ENCODE measurements around the gene ZBTB42. TPM values are rescaled to one million over a fixed set of nuclear protein-coding genes. Genes with fewer than 3 reads are reported as not detected.

The ZBTB42 gene
- total RNA-seq, 1 experiment from 2014 or later, result 1.4 TPM

GRCh38 chr14:104792101-104792884 is 8.6 kb upstream of the ZBTB42 start:
- no peak overlapping the region for H3K27ac ChIP-seq (ENCODE audit: low read depth, low read length, poor library complexity, severe bottlenecking)
- peaks cover 15% of the 10 kb centered on the region for H3K4me1 ChIP-seq (ENCODE audit: insufficient read depth, low read length, poor library complexity, severe bottlenecking)
- peaks cover 10% of the 10 kb centered on the region for H3K36me3 ChIP-seq (ENCODE audit: insufficient read depth, low read length, poor library complexity, severe bottlenecking)
- no TSS peak for BruUV-seq (replicated peaks)
- ChIA-PET POLR2A (ENCODE audit: low non-redundant PET) (no interaction called here), CTCF (interaction anchor here (0.7 kb wide), 1 partner anchor 24 kb away, joined by 3 read pairs; no protein-coding TSS in a partner anchor)
- intact Hi-C loops (cut with micrococcal nuclease; ENCODE audit: unreplicated experiment), result no loop called here
- TF ChIP-seq EZH2 (IDR thresholded peaks at IDR 0.05; ENCODE audit: borderline replicate concordance, low read depth, low read length, poor library complexity, severe bottlenecking) (no peak), CTCF (conservative IDR thresholded peaks at IDR 0.05; ENCODE audit: low read depth, low read length) (no peak)
- H3K4me3 ChIP-seq (ENCODE audit: low read depth, low read length, poor library complexity, severe bottlenecking), result no peak overlapping the region
- no peaks in the 10 kb centered on the region for H3K27me3 ChIP-seq (replicated peaks; ENCODE audit: insufficient read depth, low read depth, low read length, poor library complexity)
- H3K9me3 ChIP-seq (ENCODE audit: low read depth, low read length, poor library complexity, severe bottlenecking), result no peaks in the 10 kb centered on the region
- DNase-seq (ENCODE audit: low spot score), result no peak

GRCh38 chr14:104792945-104793702 is 7.8 kb upstream of the ZBTB42 start:
- peaks cover 10% of the 10 kb centered on the region for H3K36me3 ChIP-seq (ENCODE audit: insufficient read depth, low read length, poor library complexity, severe bottlenecking)
- TF ChIP-seq CTCF (conservative IDR thresholded peaks at IDR 0.05; ENCODE audit: low read depth, low read length) (no peak), EZH2 (IDR thresholded peaks at IDR 0.05; ENCODE audit: borderline replicate concordance, low read depth, low read length, poor library complexity, severe bottlenecking) (no peak)
- intact Hi-C loops (cut with micrococcal nuclease; ENCODE audit: unreplicated experiment), result no loop called here
- peaks cover 15% of the 10 kb centered on the region for H3K4me1 ChIP-seq (ENCODE audit: insufficient read depth, low read length, poor library complexity, severe bottlenecking)
- CTCF ChIA-PET, result no interaction called here
- H3K27ac ChIP-seq (ENCODE audit: low read depth, low read length, poor library complexity, severe bottlenecking), result peak overlapping the region; percentile 33
- POLR2A ChIA-PET (ENCODE audit: low non-redundant PET), result no interaction called here
- DNase-seq (ENCODE audit: low spot score), result no peak
- no peaks in the 10 kb centered on the region for H3K9me3 ChIP-seq (ENCODE audit: low read depth, low read length, poor library complexity, severe bottlenecking)
- no TSS peak for BruUV-seq (replicated peaks)
- H3K27me3 ChIP-seq (replicated peaks; ENCODE audit: insufficient read depth, low read depth, low read length, poor library complexity), result no peaks in the 10 kb centered on the region
- H3K4me3 ChIP-seq (ENCODE audit: low read depth, low read length, poor library complexity, severe bottlenecking), result no peak overlapping the region

GRCh38 chr14:104793703-104793959 is 7.3 kb upstream of the ZBTB42 start:
- Histone ChIP-seq H3K4me1 (ENCODE audit: insufficient read depth, low read length, poor library complexity, severe bottlenecking) (peaks cover 15% of the 10 kb centered on the region), H3K27ac (ENCODE audit: low read depth, low read length, poor library complexity, severe bottlenecking) (peak overlapping the region; percentile 33), H3K36me3 (ENCODE audit: insufficient read depth, low read length, poor library complexity, severe bottlenecking) (peaks cover 10% of the 10 kb centered on the region), H3K4me3 (ENCODE audit: low read depth, low read length, poor library complexity, severe bottlenecking) (peak overlapping the region; percentile 66), H3K27me3 (replicated peaks; ENCODE audit: insufficient read depth, low read depth, low read length, poor library complexity) (no peaks in the 10 kb centered on the region), H3K9me3 (ENCODE audit: low read depth, low read length, poor library complexity, severe bottlenecking) (no peaks in the 10 kb centered on the region)
- no peak for DNase-seq (ENCODE audit: low spot score)
- BruUV-seq (replicated peaks), result no TSS peak
- intact Hi-C loops (cut with micrococcal nuclease; ENCODE audit: unreplicated experiment), result no loop called here
- POLR2A ChIA-PET (ENCODE audit: low non-redundant PET), result no interaction called here
- TF ChIP-seq CTCF (conservative IDR thresholded peaks at IDR 0.05; ENCODE audit: low read depth, low read length) (no peak), EZH2 (IDR thresholded peaks at IDR 0.05; ENCODE audit: borderline replicate concordance, low read depth, low read length, poor library complexity, severe bottlenecking) (no peak)
- CTCF ChIA-PET, result no interaction called here
